Thyroid gland (tissue), 4 donors: ENCODE results near the gene PRSS21.

ENCODE experiments used
- POLR2A ChIP-seq, 2 donors: fragments of 450-650 bp; IDR thresholded peaks; one replicate each; pipeline ENCODE4 v1.6.1; 2017; ENCODE audit warnings: antibody characterized with exemption in 2 of 2, mild to moderate bottlenecking in 2 of 2, moderate library complexity in 1 of 2
- TF ChIP-seq, protein P1 (sequence below), 6 experiments: fragments of 200-600 bp in 3 of 6; fragments of 450-650 bp in 3 of 6; sonication (generic) in 3 of 6; IDR thresholded peaks; one replicate each; pipeline ENCODE4 v1.5.1; 2016 to 2019; ENCODE audit warnings: antibody characterized with exemption in 6 of 6, mild to moderate bottlenecking in 2 of 6, inconsistent platforms in 1 of 6, moderate library complexity in 1 of 6

DNA sequence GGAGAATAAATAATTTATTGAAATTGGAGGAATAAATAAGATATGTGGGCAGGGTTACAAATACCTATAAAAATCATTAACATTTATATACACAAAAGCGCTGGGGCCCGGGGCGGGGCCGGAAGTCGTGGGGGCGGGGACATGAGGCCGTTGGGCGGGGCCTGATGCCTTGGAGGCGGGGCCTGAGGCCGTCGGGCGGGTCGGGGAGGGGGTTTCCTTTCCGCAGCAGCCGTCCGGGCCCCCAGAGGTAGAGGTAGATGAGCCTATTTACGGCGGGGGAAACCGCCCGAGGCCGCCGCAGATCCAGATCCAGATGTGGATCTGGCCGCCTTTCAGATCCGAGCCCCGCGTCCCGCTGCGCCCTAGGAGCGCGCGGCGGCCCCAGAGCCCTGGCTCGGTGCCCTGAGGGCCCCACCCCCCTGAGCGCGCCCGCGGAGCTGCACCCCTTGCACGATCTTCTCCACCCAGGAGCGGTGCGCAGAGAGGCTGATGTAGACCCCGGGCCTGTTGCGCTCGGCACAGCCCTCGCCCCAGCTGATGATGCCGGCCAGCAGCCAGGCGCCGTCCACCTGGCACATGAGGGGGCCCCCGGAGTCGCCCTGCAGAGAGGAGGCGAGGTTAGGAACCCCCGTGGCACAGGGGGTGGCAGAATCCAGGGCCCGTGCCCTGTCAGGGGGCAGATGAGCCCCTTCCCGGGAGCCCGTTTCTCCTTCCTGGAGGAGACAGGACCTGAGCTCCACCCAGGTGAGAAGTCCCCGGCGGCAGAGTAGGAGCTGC is 35.9 kb downstream of the PRSS21 start:
- TF ChIP-seq, protein P1, sequence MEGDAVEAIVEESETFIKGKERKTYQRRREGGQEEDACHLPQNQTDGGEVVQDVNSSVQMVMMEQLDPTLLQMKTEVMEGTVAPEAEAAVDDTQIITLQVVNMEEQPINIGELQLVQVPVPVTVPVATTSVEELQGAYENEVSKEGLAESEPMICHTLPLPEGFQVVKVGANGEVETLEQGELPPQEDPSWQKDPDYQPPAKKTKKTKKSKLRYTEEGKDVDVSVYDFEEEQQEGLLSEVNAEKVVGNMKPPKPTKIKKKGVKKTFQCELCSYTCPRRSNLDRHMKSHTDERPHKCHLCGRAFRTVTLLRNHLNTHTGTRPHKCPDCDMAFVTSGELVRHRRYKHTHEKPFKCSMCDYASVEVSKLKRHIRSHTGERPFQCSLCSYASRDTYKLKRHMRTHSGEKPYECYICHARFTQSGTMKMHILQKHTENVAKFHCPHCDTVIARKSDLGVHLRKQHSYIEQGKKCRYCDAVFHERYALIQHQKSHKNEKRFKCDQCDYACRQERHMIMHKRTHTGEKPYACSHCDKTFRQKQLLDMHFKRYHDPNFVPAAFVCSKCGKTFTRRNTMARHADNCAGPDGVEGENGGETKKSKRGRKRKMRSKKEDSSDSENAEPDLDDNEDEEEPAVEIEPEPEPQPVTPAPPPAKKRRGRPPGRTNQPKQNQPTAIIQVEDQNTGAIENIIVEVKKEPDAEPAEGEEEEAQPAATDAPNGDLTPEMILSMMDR (IDR thresholded peaks at IDR 0.05): no peak
- no peak for TF ChIP-seq POLR2A (IDR thresholded peaks at IDR 0.05)
